GM21515 (cell line): ENCODE data around the gene ANKRD10.

Source experiments
- ATAC-seq: cut with Tn5 transposase; IDR thresholded peaks from one replicate; pipeline ENCODE4 v1.9.1; 2021; ENCODE audit not compliant: unreplicated experiment

The ANKRD10 gene

DNA sequence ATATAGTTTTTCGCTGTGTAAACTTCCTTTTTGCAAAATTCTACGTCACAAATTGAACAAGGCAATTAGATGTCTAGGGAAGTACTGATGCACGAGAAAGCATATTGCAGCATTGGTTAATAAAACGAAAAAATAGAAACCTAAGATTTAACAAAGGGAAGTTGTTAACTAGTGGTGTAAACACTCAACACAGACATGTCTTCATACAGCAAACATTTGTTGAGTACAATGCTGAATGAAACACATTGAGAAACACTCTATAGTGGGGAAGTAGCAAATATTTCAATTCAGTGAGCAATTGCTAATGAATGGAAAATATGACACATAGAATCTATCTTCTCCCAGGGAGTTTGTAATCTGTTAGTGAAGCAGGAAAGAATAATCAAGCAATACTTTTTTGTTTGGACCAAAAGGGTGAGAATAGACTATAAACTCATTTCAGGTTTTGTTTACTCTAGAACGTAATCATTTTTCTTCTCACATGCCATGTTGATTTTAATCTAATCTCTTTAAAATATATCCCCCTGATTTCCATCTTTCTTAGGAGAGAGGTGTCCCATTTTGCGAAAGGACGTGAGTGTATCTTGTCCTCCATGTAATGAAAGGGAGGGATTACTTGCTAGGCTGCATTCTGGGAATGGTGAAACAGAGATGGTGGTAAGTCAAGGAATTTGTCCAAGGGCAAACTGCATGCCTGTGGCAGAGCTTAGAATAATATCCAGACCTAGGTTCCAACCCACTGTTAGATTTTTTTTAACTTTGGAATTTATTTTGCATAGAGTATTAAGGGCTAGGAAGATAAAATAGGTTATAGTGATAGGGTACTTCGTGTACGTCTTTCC is 1.7 kb upstream of the ANKRD10 start:
- ATAC-seq, result no peak

GRCh38 chr13:110915874-110916206 is 971 bp upstream of the ANKRD10 start:
- no peak for ATAC-seq

- ATAC-seq, result peak; percentile 37
Observed at GRCh38 chr13:110914331-110915056, 375 bp downstream of the ANKRD10 start.

- ATAC-seq, result no peak
Observed at GRCh38 chr13:110914081-110914330, 863 bp downstream of the ANKRD10 start.

DNA sequence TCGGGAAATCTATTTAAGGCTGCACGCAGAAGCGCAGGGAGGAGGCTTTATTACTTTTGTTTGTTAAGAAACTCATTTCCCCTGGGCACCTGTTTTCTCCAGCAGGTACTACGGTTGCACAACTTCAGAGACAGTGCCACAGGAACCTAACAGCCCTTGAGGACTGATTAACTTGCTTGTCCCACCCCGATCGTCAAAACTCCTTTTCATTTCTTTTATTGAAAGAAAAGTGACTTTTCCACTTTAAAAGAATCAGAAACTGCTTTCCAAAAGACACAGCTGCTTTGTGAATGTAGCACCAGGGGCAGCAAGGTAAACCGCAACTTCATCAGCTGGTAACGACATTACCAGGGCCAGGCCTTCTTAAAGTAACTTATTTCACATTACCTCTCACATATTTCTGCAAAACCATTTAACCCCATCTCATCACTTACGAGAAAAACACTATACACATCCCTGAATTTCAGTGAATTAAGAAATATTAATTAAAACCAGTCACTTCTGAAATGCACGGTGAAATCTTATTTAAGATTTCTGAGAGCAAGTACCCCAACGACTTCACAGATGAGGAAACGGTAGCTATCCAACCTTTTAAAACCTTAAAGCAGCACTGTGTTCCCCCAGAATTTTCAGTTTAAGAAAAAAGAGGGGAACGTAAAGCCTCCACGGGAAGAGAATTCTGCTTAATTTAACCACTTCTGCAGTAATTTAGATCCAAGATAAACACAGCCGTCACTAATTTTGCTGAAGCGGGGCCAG is 1.4 kb downstream of the ANKRD10 start:
- no peak for ATAC-seq

DNA sequence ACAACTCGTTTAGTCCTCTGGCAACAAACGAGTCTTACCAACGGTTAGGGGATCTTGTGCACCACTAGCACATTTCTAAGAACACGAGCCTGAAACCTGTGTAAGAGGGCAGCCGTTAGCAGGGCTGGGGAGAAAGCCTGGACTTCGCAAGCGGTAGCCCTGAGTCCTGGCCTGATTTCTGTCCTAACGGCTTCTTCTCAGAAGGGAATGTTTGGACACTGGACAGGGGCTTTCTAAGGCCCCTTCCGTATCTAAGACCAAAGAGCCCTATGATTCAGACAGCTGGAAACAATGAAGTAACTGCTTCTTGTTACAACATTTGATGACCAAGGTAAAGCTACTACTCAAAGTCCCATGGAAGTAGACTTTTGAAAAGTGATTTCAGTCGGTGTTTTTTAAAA is 2.2 kb downstream of the ANKRD10 start:
- no peak for ATAC-seq

GRCh38 chr13:110911880-110912279 is 3.0 kb downstream of the ANKRD10 start:
- no peak for ATAC-seq

- ATAC-seq, result no peak
Observed at GRCh38 chr13:110910013-110910890, 4.6 kb downstream of the ANKRD10 start.

GRCh38 chr13:110907951-110908898 is 6.6 kb downstream of the ANKRD10 start:
- ATAC-seq, result no peak

DNA sequence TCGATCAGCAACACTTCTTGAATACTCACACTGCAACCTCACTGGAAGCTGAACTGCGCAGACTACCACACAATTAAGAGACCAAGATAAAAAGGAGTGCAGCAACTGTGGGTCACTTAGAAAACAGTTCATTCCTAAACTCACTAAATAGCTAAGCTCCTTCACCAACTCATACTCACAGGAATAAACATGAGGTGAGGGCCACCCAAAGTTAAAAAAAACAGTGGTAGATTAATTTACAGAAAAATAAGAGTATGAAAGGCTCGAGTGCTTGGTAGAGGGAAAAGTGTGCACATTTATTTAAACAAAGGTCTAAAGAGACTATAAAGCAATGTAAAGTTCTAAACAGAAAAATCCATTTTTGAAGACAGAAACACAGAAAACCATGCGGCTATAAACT is 7.6 kb downstream of the ANKRD10 start:
- ATAC-seq, result no peak

GRCh38 chr13:110904748-110905147 is 10.1 kb downstream of the ANKRD10 start:
- ATAC-seq, result no peak

DNA sequence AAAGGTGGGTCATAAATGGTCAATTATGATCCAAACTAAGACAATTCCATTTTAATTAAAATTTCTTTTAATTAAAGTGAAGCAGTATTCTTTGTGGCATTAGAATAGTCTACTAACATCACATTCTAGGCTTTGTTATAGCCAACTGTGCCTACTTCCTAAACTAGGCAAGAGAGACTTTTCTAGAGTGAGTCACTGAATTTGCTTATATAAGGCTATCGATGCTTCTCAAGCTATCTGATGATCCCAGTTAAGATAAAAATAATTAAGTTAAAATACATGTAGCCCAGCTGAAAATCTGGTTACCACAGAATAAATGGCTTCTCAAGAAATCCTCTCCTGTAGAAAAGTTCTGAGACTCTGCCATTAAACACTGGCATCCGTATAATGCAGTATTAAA is 12.5 kb downstream of the ANKRD10 start:
- no peak for ATAC-seq

- ATAC-seq, result no peak
Observed at GRCh38 chr13:110897521-110897920, 17.3 kb downstream of the ANKRD10 start.

- ATAC-seq, result no peak
Observed at GRCh38 chr13:110897014-110897413, 17.9 kb downstream of the ANKRD10 start.

- ATAC-seq, result no peak
Observed at GRCh38 chr13:110894086-110894485, 20.8 kb downstream of the ANKRD10 start.

GRCh38 chr13:110893571-110893970 is 21.3 kb downstream of the ANKRD10 start:
- no peak for ATAC-seq

GRCh38 chr13:110890279-110891165 is 24.3 kb downstream of the ANKRD10 start:
- ATAC-seq, result no peak

- no peak for ATAC-seq
Observed at GRCh38 chr13:110888390-110888789, 26.5 kb downstream of the ANKRD10 start.
